Chondrocyte (in vitro differentiated cells): Measurements from ENCODE around the gene CPVL. TPM values are rescaled to one million over a fixed set of nuclear protein-coding genes. Genes with fewer than 3 reads are reported as not detected.

ENCODE experiments used
- DNase-seq: peaks from one replicate; pipeline ENCODE4 v3.0.0; 2021; ENCODE audit warnings: mixed read lengths, low spot score
- H3K27ac Mint-ChIP-seq: one replicate; pipeline ENCODE4 v1.8.0; 2021; ENCODE audit warnings: mild to moderate bottlenecking, moderate library complexity, mixed read lengths; ENCODE audit not compliant: unreplicated experiment
- H3K27me3 Mint-ChIP-seq: 2 replicates; pipeline ENCODE4 v1.8.0; 2021; ENCODE audit warnings: low read depth, mixed read lengths
- H3K36me3 Mint-ChIP-seq: 2 replicates; pipeline ENCODE4 v1.8.0; 2021; ENCODE audit warnings: low read depth, mixed read lengths
- H3K4me1 Mint-ChIP-seq: 2 replicates; pipeline ENCODE4 v1.8.0; 2021; ENCODE audit warnings: low read depth, mild to moderate bottlenecking, mixed read lengths
- H3K4me3 Mint-ChIP-seq: one replicate; pipeline ENCODE4 v1.8.0; 2021; ENCODE audit warnings: mild to moderate bottlenecking, moderate library complexity, mixed read lengths; ENCODE audit not compliant: unreplicated experiment
- H3K9me3 Mint-ChIP-seq: 2 replicates; pipeline ENCODE4 v1.8.0; 2021; ENCODE audit warnings: low read depth, mixed read lengths
- CTCF ChIP-seq: fragments of 200-600 bp; sonication (generic); IDR thresholded peaks from 2 replicates; pipeline ENCODE4 v1.5.0; 2021; ENCODE audit warnings: antibody characterized with exemption, mild to moderate bottlenecking, moderate library complexity
- total RNA-seq: library from RNA; stranded (reverse); gene quantifications from 3 replicates; pipeline ENCODE4 v1.2.1, GENCODE V29; 2021

Gene CPVL
- total RNA-seq, 1 donor from 2014 or later, result 4.9 TPM

- Mint-ChIP-seq H3K27ac (no peak overlapping the region), H3K4me1 (peaks cover 6% of the 10 kb centered on the region), H3K36me3 (peaks cover 8% of the 10 kb centered on the region), H3K27me3 (no peaks in the 10 kb centered on the region), H3K9me3 (peaks cover 17% of the 10 kb centered on the region), H3K4me3 (no peak overlapping the region)
- no peak for DNase-seq
- TF ChIP-seq CTCF, result no peak
These were observed 126.4 kb downstream of the CPVL start for GRCh38 chr7:29019896-29020295.

DNA sequence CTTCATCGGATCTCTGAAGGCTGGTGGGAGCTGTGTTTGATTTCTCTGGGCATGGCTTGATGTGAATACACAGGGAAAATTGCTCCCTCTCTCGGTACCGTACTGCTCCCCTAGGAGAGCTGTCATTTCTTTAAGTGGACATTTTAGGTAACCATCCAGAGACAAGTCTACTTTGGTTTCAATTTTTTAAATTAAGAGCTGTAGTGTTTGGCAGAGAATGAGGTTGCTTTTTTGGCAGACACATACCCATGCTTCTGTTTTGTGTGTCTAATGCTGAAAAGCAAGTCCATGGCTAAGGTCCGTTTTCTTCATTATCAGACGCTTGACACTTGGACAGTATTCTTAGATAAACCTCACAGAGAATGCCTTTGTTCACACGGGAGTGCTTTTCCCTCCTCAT is 127.0 kb downstream of the CPVL start:
- H3K4me1 Mint-ChIP-seq, result peaks cover 6% of the 10 kb centered on the region

GRCh38 chr7:29017713-29018112 is 128.6 kb downstream of the CPVL start:
- peaks cover 3% of the 10 kb centered on the region for H3K9me3 Mint-ChIP-seq
- no peaks in the 10 kb centered on the region for H3K36me3 Mint-ChIP-seq
- DNase-seq, result no peak
- H3K27ac Mint-ChIP-seq, result no peak overlapping the region
- TF ChIP-seq CTCF, result no peak
- no peak overlapping the region for H3K4me3 Mint-ChIP-seq
- no peaks in the 10 kb centered on the region for H3K27me3 Mint-ChIP-seq
- H3K4me1 Mint-ChIP-seq, result peaks cover 6% of the 10 kb centered on the region

More for the DNA sequence above, 127.0 kb downstream of the CPVL start:
- Mint-ChIP-seq H3K4me3 (no peak overlapping the region), H3K36me3 (peaks cover 4% of the 10 kb centered on the region), H3K9me3 (peaks cover 12% of the 10 kb centered on the region), H3K27ac (no peak overlapping the region), H3K27me3 (no peaks in the 10 kb centered on the region)
- no peak for DNase-seq
- no peak for TF ChIP-seq CTCF

DNA sequence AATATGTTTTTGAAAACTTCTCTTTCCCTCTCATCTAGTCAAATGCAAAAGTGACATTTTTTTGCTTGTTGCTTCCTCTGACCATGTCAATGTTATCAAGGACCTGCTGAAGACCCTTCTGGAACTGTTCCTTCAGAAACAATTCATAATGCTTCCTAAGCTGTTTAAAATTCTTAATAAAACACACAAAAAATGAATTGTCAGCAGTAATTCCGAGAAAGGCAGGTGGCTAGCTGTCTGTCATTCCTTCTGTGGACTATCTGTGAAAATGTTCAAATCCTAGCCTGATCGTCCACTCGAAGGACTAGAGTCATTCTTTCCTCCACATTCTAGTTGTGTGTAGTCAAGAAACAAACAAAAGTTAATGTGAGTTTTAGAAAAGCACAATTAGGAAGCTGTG is 131.6 kb downstream of the CPVL start:
- H3K9me3 Mint-ChIP-seq, result no peaks in the 10 kb centered on the region
- no peak overlapping the region for H3K27ac Mint-ChIP-seq
- H3K4me3 Mint-ChIP-seq, result no peak overlapping the region
- no peaks in the 10 kb centered on the region for H3K36me3 Mint-ChIP-seq
- DNase-seq, result no peak
- TF ChIP-seq CTCF, result no peak
- peaks cover 6% of the 10 kb centered on the region for H3K4me1 Mint-ChIP-seq
- no peaks in the 10 kb centered on the region for H3K27me3 Mint-ChIP-seq

- TF ChIP-seq CTCF, result no peak
These were observed 132.4 kb downstream of the CPVL start for GRCh38 chr7:29013931-29014330.

More at GRCh38 chr7:29013931-29014330, 132.4 kb downstream of the CPVL start:
- Mint-ChIP-seq H3K27ac (no peak overlapping the region), H3K27me3 (no peaks in the 10 kb centered on the region), H3K4me3 (no peak overlapping the region), H3K9me3 (no peaks in the 10 kb centered on the region), H3K4me1 (peaks cover 6% of the 10 kb centered on the region), H3K36me3 (no peaks in the 10 kb centered on the region)
- no peak for DNase-seq
